GM12878 (cell line): ENCODE measurements around the gene NME5.

Experiments used
- E2F4 ChIP-seq: IDR thresholded peaks from 2 replicates; pipeline ENCODE4 v1.6.1; 2012; ENCODE audit warnings: low read depth, low read length, improper control_type of control experiment
- FOXM1 ChIP-seq: IDR thresholded peaks from 2 replicates; pipeline ENCODE4 v1.6.1; 2012; ENCODE audit warnings: low read depth, mild to moderate bottlenecking, inconsistent platforms, low read length, moderate library complexity
- HDAC6 ChIP-seq: fragments of 200-600 bp; sonication (generic); IDR thresholded peaks from one replicate; pipeline ENCODE4 v1.8.0; 2017; ENCODE audit warnings: antibody characterized with exemption; ENCODE audit not compliant: unreplicated experiment
- JUND ChIP-seq: IDR thresholded peaks from 2 replicates; pipeline ENCODE4 v1.6.1; 2012; ENCODE audit warnings: low read depth, mild to moderate bottlenecking, low read length, improper control_type of control experiment, moderate library complexity
- KDM1A ChIP-seq: fragments of 200-600 bp; sonication (generic); IDR thresholded peaks from 2 replicates; pipeline ENCODE4 v1.6.1; 2016; ENCODE audit warnings: borderline replicate concordance
- TCF3 ChIP-seq: IDR thresholded peaks from 2 replicates; pipeline ENCODE4 v1.6.1; 2012; ENCODE audit warnings: low read depth, mild to moderate bottlenecking, low read length, borderline replicate concordance; ENCODE audit not compliant: insufficient read depth
- YY1 ChIP-seq: IDR thresholded peaks from 2 replicates; pipeline ENCODE4 v1.6.1; 2011; ENCODE audit warnings: low read depth, mild to moderate bottlenecking, low read length
- ZNF384 ChIP-seq: IDR thresholded peaks from 2 replicates; pipeline ENCODE4 v1.6.1; 2012; ENCODE audit warnings: low read depth, mild to moderate bottlenecking, low read length, improper control_type of control experiment, borderline replicate concordance

- TF ChIP-seq HDAC6 (no peak), FOXM1 (no peak), KDM1A (no peak), ZNF384 (no peak), E2F4 (no peak), JUND (no peak), YY1 (no peak), TCF3 (no peak)
Measured at GRCh38 chr5:138163721-138164120, 24.5 kb upstream of the NME5 start.
